Keratinocyte (primary cell): Measurements from ENCODE around the gene DTNB. TPM values are rescaled to one million over a fixed set of nuclear protein-coding genes. Genes with fewer than 3 reads are reported as not detected.

Experiments
- DNase-seq: peaks from one replicate; pipeline ENCODE4 v3.0.0-alpha.2; 2011; ENCODE audit warnings: low read depth, missing footprints, low spot score
- FAIRE-seq: peaks from 2 replicates; lab custom pipeline; 2011; peaks lifted over from hg19 to GRCh38; lab: Jason Lieb, UNC
- H2AFZ ChIP-seq: 2 replicates; pipeline ENCODE4 v1.6.0; 2012; ENCODE audit warnings: low read length, control low read depth, inconsistent platforms; ENCODE audit not compliant: control insufficient read depth
- H3K27ac ChIP-seq: 2 replicates; pipeline ENCODE4 v1.5.1; 2011; ENCODE audit warnings: low read length; ENCODE audit not compliant: control insufficient read depth, insufficient read depth
- H3K27me3 ChIP-seq: 3 replicates; pipeline ENCODE4 v1.6.0; 2011; ENCODE audit warnings: low read length; ENCODE audit not compliant: control insufficient read depth, insufficient read depth; ENCODE audit errors: extremely low read depth
- H3K36me3 ChIP-seq, 2 experiments: 2 replicates in 1 of 2; 3 replicates in 1 of 2; pipeline ENCODE4 v1.5.1; 2011; ENCODE audit warnings: low read length in 2 of 2, mild to moderate bottlenecking in 1 of 2; ENCODE audit not compliant: control insufficient read depth in 2 of 2, insufficient read depth in 2 of 2; ENCODE audit errors: extremely low read depth in 1 of 2
- H3K4me1 ChIP-seq: 3 replicates; pipeline ENCODE4 v1.5.1; 2011; ENCODE audit warnings: low read length; ENCODE audit not compliant: control insufficient read depth, insufficient read depth; ENCODE audit errors: extremely low read depth
- H3K4me2 ChIP-seq: 3 replicates; pipeline ENCODE4 v1.6.0; 2011; ENCODE audit warnings: low read depth, low read length; ENCODE audit not compliant: control insufficient read depth, insufficient read depth; ENCODE audit errors: extremely low read depth
- H3K4me3 ChIP-seq, 3 experiments: fragments of 200-600 bp in 1 of 3; sonication (generic) in 1 of 3; 2 replicates in 2 of 3; 3 replicates in 1 of 3; pipeline ENCODE4 v1.5.1; 2011 to 2016; ENCODE audit warnings: low read length in 3 of 3, mild to moderate bottlenecking in 3 of 3, control low read depth in 2 of 3, inconsistent platforms in 1 of 3, low read depth in 1 of 3, mixed read lengths in 1 of 3, mixed run types in 1 of 3, moderate library complexity in 1 of 3; ENCODE audit not compliant: control insufficient read depth in 2 of 3, insufficient read depth in 2 of 3; ENCODE audit errors: extremely low read depth in 1 of 3
- H3K79me2 ChIP-seq: 2 replicates; pipeline ENCODE4 v1.6.0; 2012; ENCODE audit warnings: low read length; ENCODE audit not compliant: control insufficient read depth, insufficient read depth
- H3K9ac ChIP-seq: 3 replicates; pipeline ENCODE4 v1.6.0; 2011; ENCODE audit warnings: low read length; ENCODE audit not compliant: control insufficient read depth, insufficient read depth; ENCODE audit errors: extremely low read depth
- H3K9me1 ChIP-seq: 3 replicates; pipeline ENCODE4 v1.6.0; 2011; ENCODE audit warnings: low read length; ENCODE audit not compliant: control insufficient read depth, insufficient read depth; ENCODE audit errors: extremely low read depth
- H3K9me3 ChIP-seq: 2 replicates; pipeline ENCODE4 v1.5.1; 2012; ENCODE audit warnings: low read depth, low read length; ENCODE audit not compliant: control insufficient read depth
- H4K20me1 ChIP-seq: 3 replicates; pipeline ENCODE4 v1.6.0; 2011; ENCODE audit warnings: low read length; ENCODE audit not compliant: control insufficient read depth, insufficient read depth; ENCODE audit errors: extremely low read depth
- CTCF ChIP-seq, 3 experiments: IDR thresholded peaks in 1 of 3; conservative IDR thresholded peaks in 1 of 3; optimal IDR thresholded peaks in 1 of 3; 2 replicates in 2 of 3; 3 replicates in 1 of 3; pipeline versions ENCODE3 to v1.5.1; 2011; ENCODE audit warnings: low read length in 3 of 3, mild to moderate bottlenecking in 3 of 3, moderate library complexity in 2 of 3, control low read depth in 1 of 3, inconsistent platforms in 1 of 3; ENCODE audit not compliant: insufficient read depth in 2 of 3; ENCODE audit errors: extremely low read depth in 1 of 3
- EZH2 ChIP-seq: IDR thresholded peaks from one replicate; pipeline ENCODE4 v1.6.1; 2012; ENCODE audit warnings: inconsistent platforms, mild to moderate bottlenecking, low read length, moderate library complexity
- dilution Hi-C: fragments of 300-500 bp; cut with MboI; formaldehyde crosslinking; loops from one replicate; pipeline ENCODE4 v1.7.0; 2020; ENCODE audit warnings: low sequenced_read_pairs; ENCODE audit not compliant: extremely low pct_ligation_motif_present
- polyA plus RNA-seq, 5 experiments: library from polyadenylated mRNA; depleted of rRNA in 3 of 5; stranded (reverse) in 3 of 5; stranded (forward) in 1 of 5; unstranded in 1 of 5; fragments of >200 nt; gene quantifications; 1 replicate in 1 of 5; 2 replicates in 3 of 5; 3 replicates in 1 of 5; pipeline versions ENCODE4 v1.2.1 to v1.2.3, GENCODE V29; 2011 to 2012; ENCODE audit warnings: missing spikeins in 2 of 5, low read depth in 1 of 5, low replicate concordance in 1 of 5

DTNB gene
- polyA plus RNA-seq, 1 donor (not counting 4 experiments of a cell fraction or from before 2014, with no cell fraction given), result 31.5 TPM

GRCh38 chr2:25684577-25685473 lies 11.4 kb upstream of the DTNB start:
- Histone ChIP-seq H3K4me1 (no peaks in the 10 kb centered on the region), H3K9ac (no peak overlapping the region), H3K4me2 (no peak overlapping the region), H3K27me3 (no peaks in the 10 kb centered on the region), H3K36me3 (no peaks in the 10 kb centered on the region), H3K4me3 (no peak overlapping the region), H2AFZ (no peak overlapping the region), H4K20me1 (no peaks in the 10 kb centered on the region), H3K9me3 (no peaks in the 10 kb centered on the region), H3K27ac (no peak overlapping the region), H3K79me2 (no peaks in the 10 kb centered on the region), H3K9me1 (no peaks in the 10 kb centered on the region)
- DNase-seq (no peak), FAIRE-seq (no peak)
- TF ChIP-seq CTCF (optimal IDR thresholded peaks at IDR 0.05 in 1 of 3, IDR thresholded peaks at IDR 0.05 in 1 of 3, conservative IDR thresholded peaks at IDR 0.05 in 1 of 3; ENCODE audit: extremely low read depth in 1 of 3, insufficient read depth in 2 of 3, low read length in 3 of 3) (no peak), EZH2 (no peak)
- dilution Hi-C loops, result no loop called here

GRCh38 chr2:25682082-25682481 lies 8.7 kb upstream of the DTNB start:
- H3K79me2 ChIP-seq, result no peaks in the 10 kb centered on the region
- H3K9ac ChIP-seq, result no peak overlapping the region
- no peak for DNase-seq
- no peak overlapping the region for H3K27ac ChIP-seq
- H3K36me3 ChIP-seq, result no peaks in the 10 kb centered on the region
- dilution Hi-C loops, result no loop called here
- no peaks in the 10 kb centered on the region for H3K4me1 ChIP-seq
- no peak for TF ChIP-seq CTCF (optimal IDR thresholded peaks at IDR 0.05 in 1 of 3, IDR thresholded peaks at IDR 0.05 in 1 of 3, conservative IDR thresholded peaks at IDR 0.05 in 1 of 3; ENCODE audit: extremely low read depth in 1 of 3, insufficient read depth in 2 of 3, low read length in 3 of 3)
- no peak for TF ChIP-seq EZH2
- H2AFZ ChIP-seq, result no peak overlapping the region
- H4K20me1 ChIP-seq, result no peaks in the 10 kb centered on the region
- no peak overlapping the region for H3K4me2 ChIP-seq
- FAIRE-seq, result no peak
- no peaks in the 10 kb centered on the region for H3K9me1 ChIP-seq
- H3K27me3 ChIP-seq, result no peaks in the 10 kb centered on the region
- no peaks in the 10 kb centered on the region for H3K9me3 ChIP-seq
- no peak overlapping the region for H3K4me3 ChIP-seq
